GM19397 (cell line): Measurements from ENCODE around the gene IKZF1.

Source experiments
- ATAC-seq: cut with Tn5 transposase; IDR thresholded peaks from one replicate; pipeline ENCODE4 v1.9.1; 2021; ENCODE audit warnings: mild to moderate bottlenecking, moderate library complexity; ENCODE audit not compliant: unreplicated experiment

IKZF1 gene

DNA sequence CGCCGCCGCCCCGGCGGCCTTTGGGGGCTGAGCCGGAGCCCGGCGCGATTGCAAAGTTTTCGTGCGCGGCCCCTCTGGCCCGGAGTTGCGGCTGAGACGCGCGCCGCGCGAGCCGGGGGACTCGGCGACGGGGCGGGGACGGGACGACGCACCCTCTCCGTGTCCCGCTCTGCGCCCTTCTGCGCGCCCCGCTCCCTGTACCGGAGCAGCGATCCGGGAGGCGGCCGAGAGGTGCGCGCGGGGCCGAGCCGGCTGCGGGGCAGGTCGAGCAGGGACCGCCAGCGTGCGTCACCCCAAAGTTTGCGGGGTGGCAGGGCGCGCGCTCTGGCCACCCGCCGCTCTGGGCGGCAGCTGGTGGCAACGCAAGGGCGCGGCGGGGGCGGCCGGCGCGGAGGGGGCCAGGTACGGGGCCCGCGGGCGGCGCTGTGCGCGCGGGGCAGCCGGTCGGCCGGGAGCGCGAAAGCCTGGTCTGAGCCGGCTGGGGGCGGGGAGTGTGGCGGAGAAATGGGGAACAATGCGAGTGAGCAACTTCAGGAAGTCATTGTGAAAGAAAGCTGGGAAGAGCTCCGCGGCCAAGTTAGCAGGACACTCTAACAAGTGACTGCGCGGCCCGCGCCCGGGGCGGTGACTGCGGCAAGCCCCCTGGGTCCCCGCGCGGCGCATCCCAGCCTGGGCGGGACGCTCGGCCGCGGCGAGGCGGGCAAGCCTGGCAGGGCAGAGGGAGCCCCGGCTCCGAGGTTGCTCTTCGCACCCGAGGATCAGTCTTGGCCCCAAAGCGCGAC lies at the start of gene IKZF1:
Gene IKZF1 (plus strand): TSS at position 588 of the 782 bp plus-strand sequence. CDS start 14,346 bp downstream, outside the sequence.
- peak; percentile 39 for ATAC-seq

DNA sequence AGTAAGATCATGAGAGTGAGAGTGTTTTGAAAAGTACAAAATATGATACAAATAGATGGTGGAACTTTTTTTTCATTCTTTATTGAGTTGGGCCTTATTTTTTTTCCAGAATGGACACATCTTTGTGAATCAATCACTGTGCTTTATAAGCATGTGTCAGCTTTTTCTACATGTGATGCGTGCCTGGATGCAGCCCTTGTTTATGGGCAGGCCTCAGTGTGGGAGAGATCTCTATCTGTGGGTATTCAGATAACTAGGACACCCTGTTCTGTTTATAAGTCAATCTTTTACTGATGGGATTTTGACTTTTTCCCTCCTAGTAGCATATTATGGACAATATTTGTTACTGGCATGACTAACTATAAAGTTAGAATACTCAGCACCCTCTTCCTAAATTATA lies 42.9 kb upstream of the IKZF1 start:
- ATAC-seq: no peak

DNA sequence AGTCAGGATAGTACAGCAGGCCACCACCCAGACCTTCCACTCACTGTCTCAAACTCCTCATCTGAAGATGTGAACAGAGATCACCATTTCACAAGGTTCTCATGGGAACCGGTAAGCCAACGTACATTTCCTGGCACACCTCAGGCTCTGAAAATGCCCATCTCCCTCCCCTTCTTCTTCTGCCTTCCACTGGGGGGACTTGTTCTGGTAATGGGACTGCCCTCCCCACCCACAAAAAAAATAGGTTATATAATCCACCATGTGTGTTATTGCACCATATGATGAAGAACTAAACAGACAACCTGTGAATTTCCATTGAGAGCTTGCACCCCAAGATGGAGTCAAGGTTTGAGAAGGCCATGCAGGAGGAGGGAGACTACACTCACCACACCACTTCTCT lies 42.1 kb upstream of the IKZF1 start:
- ATAC-seq: no peak

DNA sequence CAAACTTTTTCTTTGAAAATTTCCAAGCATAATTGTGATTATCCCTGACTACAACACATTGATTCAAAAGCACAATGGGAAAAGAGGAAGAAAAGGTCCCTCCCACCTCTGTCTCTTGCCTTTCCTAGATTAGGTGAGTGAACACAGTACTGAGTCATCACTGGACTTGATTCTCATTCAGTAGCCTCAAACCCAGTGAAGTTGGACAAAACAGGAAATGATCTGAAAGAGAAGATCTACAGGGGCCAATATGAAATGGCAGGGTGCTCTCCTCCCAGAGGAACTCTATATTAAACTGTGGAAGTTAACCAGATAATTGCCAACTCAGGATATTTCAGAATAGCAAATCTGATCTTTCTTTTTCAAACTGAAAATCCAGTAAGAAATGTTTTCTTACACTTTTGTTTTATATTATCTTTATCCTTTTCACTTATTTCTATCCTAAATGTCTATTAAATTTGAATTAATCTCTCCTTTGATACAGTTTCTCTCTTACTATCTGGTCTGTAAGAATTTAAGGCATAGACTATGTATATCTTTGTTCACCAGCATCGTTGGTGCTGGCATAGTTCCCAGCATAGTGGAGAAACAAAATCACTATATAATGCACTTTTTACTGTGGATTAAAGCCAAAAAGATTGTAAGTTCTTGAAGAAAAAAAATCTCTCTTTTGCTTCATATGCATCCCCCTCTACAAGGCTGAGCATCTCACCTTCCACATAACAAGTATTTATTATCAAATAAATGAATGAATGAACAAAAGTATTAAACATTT lies 41.4 kb upstream of the IKZF1 start:
- peak; percentile 36 for ATAC-seq

DNA sequence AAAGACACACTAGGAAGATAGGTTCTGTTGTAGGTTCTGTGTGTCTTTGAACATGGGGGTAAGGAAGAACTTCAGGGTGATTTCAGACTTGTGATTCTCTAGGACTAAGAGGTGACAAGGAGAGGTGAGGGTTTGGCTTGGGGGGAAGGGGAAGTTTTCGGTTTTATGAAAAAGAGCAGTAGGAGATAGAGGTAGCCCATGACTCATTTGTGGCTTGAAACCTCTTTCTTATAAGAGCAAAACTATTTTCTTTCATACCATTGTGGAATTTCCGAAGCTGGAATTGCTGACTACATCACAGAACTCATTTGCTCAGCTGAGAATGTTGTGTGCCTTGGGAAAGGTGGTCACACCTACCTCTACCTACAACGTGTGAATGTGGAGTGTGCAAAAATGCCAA lies 39.6 kb upstream of the IKZF1 start:
- ATAC-seq: no peak

DNA sequence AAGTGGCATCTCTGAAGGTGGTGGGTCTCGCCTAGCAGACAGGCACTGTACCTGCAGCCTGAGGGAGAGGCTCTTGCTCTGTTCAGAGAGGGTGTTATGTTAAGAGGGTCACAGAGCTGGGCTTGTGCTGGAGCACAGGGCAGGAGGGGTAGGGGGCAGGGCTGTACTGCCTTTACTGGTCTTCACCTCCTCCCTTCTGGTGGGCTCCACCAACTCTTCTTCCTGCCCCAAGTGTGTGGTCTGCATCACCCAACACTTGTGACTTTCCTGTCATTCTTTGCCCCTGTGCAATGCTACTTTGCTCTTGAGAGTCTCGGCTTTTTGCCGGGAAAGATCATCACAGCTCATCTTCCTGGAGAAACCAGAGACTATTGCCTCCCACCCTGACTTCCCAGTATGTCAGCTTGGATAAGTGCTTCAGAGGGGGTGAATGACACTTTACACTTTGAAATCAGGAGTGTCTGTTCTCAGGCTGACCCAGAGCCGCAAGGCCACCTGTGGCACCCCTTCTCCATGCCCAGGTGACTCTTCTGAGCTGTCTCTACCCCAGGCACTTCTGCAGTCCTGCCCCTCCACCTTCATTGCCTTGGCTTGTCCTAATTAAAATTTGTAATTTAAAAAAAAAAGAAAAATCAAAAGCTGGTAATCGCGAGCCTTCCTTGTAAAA lies 38.4 kb upstream of the IKZF1 start:
- no peak for ATAC-seq

DNA sequence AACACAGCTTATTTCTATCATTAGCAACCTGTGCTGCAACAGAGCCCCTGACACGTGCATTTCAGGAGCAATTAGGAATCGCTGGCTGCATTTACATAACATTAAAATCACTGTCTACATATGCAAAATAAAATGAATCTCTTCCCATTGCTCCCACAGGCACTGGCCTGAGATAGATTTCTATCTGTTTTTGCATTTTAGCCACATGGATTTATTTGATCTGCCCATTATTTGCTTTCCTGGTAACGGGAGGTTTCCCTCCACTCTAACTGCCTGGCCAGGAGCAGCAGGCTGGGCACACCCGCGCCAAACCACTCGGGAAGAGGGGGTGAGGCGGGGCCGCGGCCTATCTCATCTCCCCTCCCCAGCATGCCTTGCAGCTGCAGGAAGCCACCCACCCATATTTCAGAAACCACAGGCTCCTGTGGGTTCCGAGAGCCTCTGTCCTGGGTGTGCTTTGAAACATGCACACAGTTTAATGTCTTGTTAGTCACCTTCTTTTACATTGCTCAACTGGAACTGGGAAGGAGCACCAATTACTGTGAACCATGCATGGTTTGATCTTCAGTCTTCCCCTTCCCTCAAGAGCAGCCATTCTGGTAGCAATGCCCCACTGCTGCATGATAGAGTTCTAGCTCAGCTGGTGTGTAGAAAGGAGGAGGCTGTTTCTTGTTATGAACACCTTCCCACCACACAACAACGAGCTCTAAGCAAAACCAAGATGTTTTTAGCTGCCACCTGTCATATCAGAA lies 37.7 kb upstream of the IKZF1 start:
- peak; percentile 48 for ATAC-seq

DNA sequence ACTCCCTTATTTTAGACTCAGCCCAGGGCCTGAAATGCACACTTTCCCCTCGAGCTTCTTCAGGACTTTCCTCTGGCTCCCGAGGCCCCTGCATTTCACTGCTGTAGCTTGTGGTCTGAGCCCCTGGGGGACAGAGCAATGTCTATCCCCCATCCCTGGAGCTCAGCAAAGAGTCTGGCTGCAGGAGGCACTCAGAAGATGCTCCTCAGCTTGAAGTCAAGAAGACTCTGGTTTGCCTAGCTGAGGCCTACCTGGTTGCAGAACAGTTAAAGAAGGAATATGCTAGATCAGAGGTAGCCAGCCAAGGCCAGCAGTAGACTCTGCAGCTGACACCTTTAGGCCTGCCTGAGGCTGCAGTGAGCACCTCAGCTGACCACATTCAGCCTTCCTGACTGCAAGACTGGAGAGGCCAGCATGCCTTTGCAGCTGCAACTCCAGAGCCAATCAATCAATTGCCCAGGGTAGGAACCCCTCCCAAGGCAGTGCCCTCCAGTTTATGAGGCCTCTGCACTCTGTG lies 36.9 kb upstream of the IKZF1 start:
- no peak for ATAC-seq

DNA sequence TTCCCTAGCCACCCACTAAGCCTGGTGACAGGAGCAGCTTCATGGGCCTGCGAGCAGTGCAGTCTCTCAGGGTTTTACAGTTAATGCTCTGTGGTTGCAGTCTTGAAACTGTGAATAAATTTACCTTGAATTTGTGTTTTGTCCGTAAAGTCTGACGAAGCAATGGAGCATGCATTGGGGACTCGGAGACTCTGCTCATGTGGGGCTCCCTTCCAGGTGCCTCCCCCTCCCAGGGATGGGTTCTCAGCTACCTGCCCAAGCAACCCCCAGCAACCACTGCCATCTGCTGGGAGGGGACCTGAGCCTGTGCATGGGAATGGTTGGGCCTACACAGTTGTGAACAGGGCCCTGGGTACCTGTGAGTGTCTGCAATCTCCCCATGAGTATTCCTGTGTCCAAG lies 36.3 kb upstream of the IKZF1 start:
- peak; percentile 16 for ATAC-seq

DNA sequence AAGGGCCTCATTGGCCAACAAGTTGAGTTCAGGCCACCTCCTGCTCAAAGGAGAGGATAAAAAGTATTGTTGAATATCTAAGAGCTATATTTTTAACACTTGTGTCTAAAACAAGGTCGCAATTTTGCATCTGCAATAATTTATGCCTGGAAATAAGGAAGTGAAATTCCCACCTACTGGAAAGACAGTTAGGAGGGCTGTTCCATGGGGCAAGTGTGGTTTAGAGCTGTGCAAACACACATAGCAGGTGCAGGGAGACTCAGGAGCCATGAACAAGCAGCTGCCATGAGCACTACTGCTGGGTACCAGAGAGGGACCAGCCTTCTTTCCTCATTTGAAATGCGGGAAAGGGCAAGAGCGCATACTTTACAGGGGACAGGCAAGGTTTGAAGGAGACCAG lies 35.5 kb upstream of the IKZF1 start:
- ATAC-seq: no peak

DNA sequence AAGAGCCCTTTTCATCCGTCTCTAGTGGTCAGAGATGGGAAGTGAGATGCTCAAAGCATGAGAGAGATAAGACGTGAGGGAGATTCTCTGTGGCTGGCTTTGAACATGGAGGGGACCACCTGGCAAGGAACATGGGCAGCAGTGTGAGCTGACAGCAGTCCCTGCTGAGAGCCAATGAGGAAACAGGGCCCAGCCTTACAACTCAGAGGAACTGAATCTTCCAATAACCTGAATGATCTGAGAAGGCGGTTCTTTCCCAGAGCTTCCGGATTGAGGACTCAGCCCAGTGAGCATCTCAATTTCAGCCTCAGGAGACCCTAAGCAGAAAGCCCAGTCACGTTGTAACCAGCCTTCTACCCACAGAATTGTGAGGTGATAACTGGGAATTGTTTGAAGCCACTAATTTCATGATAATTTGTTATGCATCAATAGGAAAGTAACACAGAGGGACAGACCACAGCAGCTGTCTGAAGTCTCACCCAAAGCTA lies 33.9 kb upstream of the IKZF1 start:
- ATAC-seq: peak; percentile 25

DNA sequence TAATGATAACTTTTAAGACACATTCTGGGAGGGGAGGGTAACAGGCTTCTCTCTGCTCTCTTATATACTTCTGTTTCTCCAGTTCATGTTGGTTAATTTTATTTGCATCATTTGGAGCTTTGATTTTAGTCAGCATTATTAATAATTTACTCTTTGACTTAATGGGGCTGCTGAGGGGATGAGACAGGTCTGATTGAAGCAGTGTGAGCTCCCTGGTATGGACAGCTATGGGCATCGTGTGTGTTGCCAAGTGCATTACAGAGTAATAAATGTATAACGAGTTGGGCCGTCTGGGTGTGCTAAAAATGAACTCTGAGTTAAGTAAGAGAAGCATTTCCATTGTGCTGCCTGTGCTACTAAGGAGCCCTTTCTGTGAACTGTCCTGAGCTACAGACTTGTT lies 31.7 kb upstream of the IKZF1 start:
- peak; percentile 41 for ATAC-seq

DNA sequence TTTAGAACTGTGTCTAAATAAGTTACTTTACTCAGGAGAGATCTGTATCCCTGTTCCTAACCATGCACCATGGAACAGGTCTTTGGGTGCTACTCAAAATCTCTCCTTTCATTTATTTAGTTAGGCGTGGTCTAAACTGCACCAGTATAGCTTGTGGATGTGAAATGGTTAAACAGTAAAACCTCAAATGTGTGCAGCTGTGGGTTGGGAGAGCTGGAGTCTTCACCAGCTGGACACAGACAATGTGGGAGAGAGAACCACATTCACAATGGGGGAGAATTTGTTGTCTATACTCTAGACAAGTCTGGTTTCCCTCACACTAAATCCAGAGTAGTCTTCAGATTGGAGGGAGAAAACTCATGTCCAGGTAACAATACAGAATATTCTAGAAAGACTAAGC lies 31.2 kb upstream of the IKZF1 start:
- peak; percentile 2 for ATAC-seq

DNA sequence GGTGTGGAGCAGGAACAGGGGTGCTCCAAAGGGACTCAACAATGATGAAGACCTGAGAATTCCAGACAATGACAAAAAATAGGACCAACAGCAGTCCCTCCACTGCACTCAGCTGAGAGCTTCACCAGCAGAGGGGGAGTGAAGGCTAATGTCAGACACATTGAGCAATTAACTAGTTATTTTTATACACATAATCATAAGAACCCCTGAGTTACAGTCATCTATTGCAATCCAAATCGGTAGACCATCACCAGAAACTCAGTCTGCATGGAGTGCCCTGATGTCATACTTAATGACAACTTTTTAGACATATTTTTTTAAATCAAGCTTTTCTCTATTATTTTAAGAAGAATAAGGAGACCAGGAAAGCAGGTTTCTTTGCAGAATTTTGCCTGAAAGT lies 30.6 kb upstream of the IKZF1 start:
- ATAC-seq: no peak

DNA sequence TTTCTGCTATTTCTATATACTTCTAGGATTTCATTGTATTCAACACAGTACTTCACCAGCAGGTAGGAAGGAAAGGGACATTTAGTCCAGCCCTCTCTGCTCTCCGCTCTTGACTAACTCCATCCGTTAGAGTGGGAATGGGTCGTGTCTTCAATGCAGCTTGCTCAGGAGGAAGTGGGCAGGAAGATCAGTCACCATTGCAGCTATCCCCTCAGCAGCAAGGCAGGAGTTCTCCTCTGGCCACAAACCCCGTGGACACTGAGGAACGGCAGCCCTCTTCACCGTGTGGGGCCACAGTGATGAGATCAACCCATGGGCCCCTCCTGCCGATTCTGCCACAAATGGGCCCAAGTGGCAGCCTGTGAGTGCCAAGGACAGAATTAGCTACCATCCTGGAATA lies 30.2 kb upstream of the IKZF1 start:
- ATAC-seq: no peak

DNA sequence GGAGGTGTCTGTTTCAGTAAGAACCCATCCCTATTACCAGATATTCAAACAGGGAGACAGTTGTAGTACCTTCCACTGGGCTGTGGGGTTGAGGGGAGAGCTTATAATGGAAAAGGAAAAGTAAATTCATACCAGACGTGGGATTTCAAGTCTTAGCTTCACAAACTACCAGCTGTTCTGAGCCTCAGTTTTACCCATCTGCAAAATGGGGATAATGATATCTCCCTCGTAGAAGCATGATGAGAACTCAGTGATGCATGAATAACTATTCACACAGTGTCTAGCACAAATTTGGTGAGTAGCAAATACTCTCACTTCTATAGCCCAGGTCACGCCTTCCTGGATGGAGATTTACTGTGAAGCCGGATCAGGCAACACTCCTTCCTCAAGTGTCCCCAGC lies 29.1 kb upstream of the IKZF1 start:
- ATAC-seq: no peak

DNA sequence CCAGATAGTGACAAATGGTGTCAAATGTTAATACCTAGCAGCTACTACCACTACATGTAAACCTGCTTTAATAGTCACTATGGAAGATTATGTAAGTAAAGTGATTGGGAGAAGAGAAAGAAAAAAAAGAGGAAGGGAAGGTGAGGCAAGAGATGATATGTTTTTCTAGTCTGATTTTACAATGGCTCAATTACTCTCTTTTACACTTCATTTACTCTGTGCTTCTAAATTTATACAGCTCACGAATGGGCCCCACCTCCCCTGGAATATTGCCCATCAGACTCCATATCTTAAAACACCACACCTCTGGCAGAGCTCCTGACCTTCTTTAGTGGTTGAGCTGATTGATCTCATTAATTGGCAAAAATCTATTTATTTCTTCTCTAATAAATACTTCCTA lies 28.0 kb upstream of the IKZF1 start:
- ATAC-seq: no peak

DNA sequence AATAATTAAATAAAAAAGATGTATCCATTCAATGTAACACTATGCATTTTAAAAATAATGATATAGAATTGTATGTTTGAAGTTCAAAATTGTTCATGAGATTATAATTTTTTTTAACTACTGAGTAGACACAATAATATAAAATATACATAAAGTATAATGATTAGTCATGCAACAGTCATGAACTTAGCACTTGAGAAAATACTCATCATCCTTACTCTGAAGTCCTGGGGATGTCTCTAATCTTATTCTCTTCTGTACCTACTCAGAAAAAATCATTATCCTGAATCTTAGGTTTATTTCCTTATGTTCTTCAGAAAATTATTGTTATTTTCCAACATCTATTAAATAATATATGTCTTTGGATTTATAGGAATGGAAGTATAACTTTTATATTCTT lies 26.4 kb upstream of the IKZF1 start:
- ATAC-seq: no peak

DNA sequence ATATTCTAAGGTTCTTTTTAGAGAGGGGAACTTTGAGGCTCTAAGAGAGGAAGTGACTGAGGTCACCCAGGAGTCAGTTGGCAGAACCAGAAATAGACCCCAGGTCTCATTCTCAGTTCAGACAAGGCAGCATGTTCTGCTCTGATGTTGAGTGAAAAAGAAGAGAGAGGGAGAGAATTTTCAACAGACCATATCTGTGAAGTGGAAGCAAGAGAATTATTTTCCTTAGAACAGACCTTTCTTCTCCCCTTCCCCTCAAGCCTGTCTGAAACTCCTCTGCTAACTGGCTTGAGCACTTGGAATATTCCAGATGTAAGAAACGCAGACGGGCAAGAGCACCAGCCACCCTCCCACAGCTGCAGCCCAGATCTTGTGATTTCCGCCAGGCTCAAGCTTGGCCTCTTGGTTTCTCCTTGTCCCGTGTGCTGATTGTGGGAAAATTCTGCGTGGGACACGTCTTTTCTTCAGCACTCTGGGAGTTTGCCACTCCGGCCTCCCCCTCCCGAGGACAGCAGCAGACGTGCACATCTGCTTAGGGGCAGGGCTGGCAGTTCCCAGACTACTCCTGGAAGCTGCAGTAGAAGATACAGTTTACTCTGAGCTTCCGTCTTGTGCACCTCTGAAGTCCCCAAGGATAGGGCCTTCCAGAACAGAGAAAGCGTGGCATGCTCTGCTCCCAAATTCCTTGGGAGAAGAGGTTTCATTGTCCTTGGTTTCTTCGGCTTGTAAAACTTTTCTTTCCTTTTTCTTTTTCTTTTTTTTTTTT lies 22.7 kb upstream of the IKZF1 start:
- peak; percentile 92 for ATAC-seq
